SU-DHL-6 (cell line): ENCODE data around the gene TBCCD1.

Experiments
- H2AFZ ChIP-seq: fragments of 200-600 bp; sonication (generic); 2 replicates; pipeline ENCODE4 v1.6.1; 2014; ENCODE audit warnings: low read depth, mild to moderate bottlenecking, moderate library complexity, mixed read lengths, antibody characterized with exemption, low read length; ENCODE audit not compliant: severe bottlenecking
- H3F3A ChIP-seq: fragments of 200-600 bp; shearing (Covaris generic); 2 replicates; pipeline ENCODE4 v1.6.0; 2016; ENCODE audit warnings: antibody characterized with exemption, mild to moderate bottlenecking; ENCODE audit not compliant: insufficient read depth
- H3K27ac ChIP-seq: fragments of 200-600 bp; sonication (generic); 2 replicates; pipeline ENCODE4 v1.5.1; 2016; ENCODE audit warnings: low read depth, mild to moderate bottlenecking, low read length, moderate library complexity, mixed read lengths
- H3K27me3 ChIP-seq: fragments of 200-600 bp; sonication (generic), shearing (Covaris generic); 2 replicates; pipeline ENCODE4 v1.6.0; 2014; ENCODE audit warnings: mild to moderate bottlenecking, low read length
- H3K36me3 ChIP-seq: fragments of 200-600 bp; sonication (generic); 2 replicates; pipeline ENCODE4 v1.6.1; 2014; ENCODE audit warnings: mild to moderate bottlenecking, low read length, mixed read lengths
- H3K4me2 ChIP-seq: fragments of 300-600, 200-600 bp; shearing (Covaris generic), sonication (generic); 2 replicates; pipeline ENCODE4 v1.6.0; 2014; ENCODE audit warnings: low read length, low read depth, mild to moderate bottlenecking; ENCODE audit not compliant: poor library complexity, severe bottlenecking
- H3K4me3 ChIP-seq: fragments of 200-600 bp; sonication (generic); 2 replicates; pipeline ENCODE4 v1.5.1; 2014; ENCODE audit warnings: antibody characterized with exemption, low read length, mild to moderate bottlenecking, mixed read lengths; ENCODE audit not compliant: insufficient read depth, poor library complexity, severe bottlenecking
- H3K79me2 ChIP-seq: fragments of 200-600 bp; sonication (generic); 2 replicates; pipeline ENCODE4 v1.6.1; 2014; ENCODE audit warnings: mild to moderate bottlenecking, low read length, moderate library complexity; ENCODE audit not compliant: insufficient read depth
- H3K9ac ChIP-seq: fragments of 200-600 bp; sonication (generic); 2 replicates; pipeline ENCODE4 v1.7.0; 2014; ENCODE audit warnings: mild to moderate bottlenecking, low read length
- H3K9me2 ChIP-seq: fragments of 200-600 bp; sonication (generic); replicated peaks from 2 replicates; pipeline ENCODE4 v1.6.1; 2014; ENCODE audit warnings: low read length; ENCODE audit not compliant: insufficient read depth
- H3K9me3 ChIP-seq: fragments of 200-600 bp; sonication (generic); 2 replicates; pipeline ENCODE4 v1.6.1; 2014; ENCODE audit warnings: low read length, mixed read lengths; ENCODE audit not compliant: insufficient read depth
- H4K20me1 ChIP-seq: fragments of 200-600 bp; sonication (generic); 2 replicates; pipeline ENCODE4 v1.6.1; 2014; ENCODE audit warnings: low read depth, mild to moderate bottlenecking, antibody characterized with exemption, low read length, moderate library complexity, mixed read lengths
- EZH2phosphoT487 ChIP-seq: fragments of 200-600 bp; sonication (generic), shearing (Covaris generic); conservative IDR thresholded peaks from 2 replicates; pipeline ENCODE4 v1.6.1; 2018; ENCODE audit warnings: mild to moderate bottlenecking, antibody characterized with exemption, low read length, moderate library complexity, mixed read lengths
- TF ChIP-seq, protein P1 (sequence below): fragments of 200-600 bp; sonication (generic); IDR thresholded peaks from one replicate; pipeline ENCODE4 v1.5.1; 2017; ENCODE audit warnings: antibody characterized with exemption, mild to moderate bottlenecking, low read length, moderate library complexity; ENCODE audit not compliant: insufficient read depth, poor library complexity, severe bottlenecking

Gene TBCCD1

DNA sequence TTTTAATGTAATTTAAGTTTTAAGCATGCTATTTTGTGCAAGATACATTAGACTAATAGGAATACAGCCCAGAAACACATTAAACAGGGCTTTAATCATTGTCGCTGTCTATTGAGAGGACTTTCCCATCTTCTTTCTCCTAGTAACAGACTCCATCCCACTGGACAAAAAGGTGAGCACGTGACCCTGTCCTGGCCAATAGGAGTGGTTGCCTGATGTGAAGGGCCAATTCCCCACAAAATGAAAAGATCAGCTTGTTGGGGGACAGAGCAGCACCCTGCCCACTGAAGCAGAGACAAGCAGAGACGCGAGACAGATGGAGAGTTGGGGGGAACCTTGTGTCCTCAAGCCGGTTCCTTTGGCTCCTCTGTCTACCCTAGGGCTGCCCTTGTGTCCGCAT, 44.1 kb downstream of the TBCCD1 start:
- no peak for TF ChIP-seq EZH2phosphoT487
- TF ChIP-seq, protein P1, sequence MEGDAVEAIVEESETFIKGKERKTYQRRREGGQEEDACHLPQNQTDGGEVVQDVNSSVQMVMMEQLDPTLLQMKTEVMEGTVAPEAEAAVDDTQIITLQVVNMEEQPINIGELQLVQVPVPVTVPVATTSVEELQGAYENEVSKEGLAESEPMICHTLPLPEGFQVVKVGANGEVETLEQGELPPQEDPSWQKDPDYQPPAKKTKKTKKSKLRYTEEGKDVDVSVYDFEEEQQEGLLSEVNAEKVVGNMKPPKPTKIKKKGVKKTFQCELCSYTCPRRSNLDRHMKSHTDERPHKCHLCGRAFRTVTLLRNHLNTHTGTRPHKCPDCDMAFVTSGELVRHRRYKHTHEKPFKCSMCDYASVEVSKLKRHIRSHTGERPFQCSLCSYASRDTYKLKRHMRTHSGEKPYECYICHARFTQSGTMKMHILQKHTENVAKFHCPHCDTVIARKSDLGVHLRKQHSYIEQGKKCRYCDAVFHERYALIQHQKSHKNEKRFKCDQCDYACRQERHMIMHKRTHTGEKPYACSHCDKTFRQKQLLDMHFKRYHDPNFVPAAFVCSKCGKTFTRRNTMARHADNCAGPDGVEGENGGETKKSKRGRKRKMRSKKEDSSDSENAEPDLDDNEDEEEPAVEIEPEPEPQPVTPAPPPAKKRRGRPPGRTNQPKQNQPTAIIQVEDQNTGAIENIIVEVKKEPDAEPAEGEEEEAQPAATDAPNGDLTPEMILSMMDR: no peak
- Histone ChIP-seq H2AFZ (no peak overlapping the region), H3K27me3 (no peaks in the 10 kb centered on the region)

GRCh38 chr3:186520957-186521842, 45.9 kb downstream of the TBCCD1 start:
- Histone ChIP-seq H3K4me3 (no peak overlapping the region), H2AFZ (no peak overlapping the region), H3K4me2 (peak overlapping the region; percentile 21), H4K20me1 (no peaks in the 10 kb centered on the region), H3K9me3 (no peaks in the 10 kb centered on the region), H3K9me2 (no peaks in the 10 kb centered on the region), H3K27me3 (no peaks in the 10 kb centered on the region), H3K9ac (no peak overlapping the region), H3K36me3 (no peaks in the 10 kb centered on the region), H3K79me2 (no peaks in the 10 kb centered on the region), H3K27ac (no peak overlapping the region), H3F3A (no peaks in the 10 kb centered on the region)
- TF ChIP-seq, protein P1: no peak
- no peak for TF ChIP-seq EZH2phosphoT487

More for the DNA sequence above, 44.1 kb downstream of the TBCCD1 start:
- Histone ChIP-seq H3F3A (no peaks in the 10 kb centered on the region), H3K9me2 (no peaks in the 10 kb centered on the region), H3K27ac (no peak overlapping the region), H3K4me2 (no peak overlapping the region), H3K36me3 (no peaks in the 10 kb centered on the region), H3K9ac (no peak overlapping the region), H3K9me3 (no peaks in the 10 kb centered on the region), H4K20me1 (no peaks in the 10 kb centered on the region), H3K79me2 (no peaks in the 10 kb centered on the region), H3K4me3 (no peak overlapping the region)

DNA sequence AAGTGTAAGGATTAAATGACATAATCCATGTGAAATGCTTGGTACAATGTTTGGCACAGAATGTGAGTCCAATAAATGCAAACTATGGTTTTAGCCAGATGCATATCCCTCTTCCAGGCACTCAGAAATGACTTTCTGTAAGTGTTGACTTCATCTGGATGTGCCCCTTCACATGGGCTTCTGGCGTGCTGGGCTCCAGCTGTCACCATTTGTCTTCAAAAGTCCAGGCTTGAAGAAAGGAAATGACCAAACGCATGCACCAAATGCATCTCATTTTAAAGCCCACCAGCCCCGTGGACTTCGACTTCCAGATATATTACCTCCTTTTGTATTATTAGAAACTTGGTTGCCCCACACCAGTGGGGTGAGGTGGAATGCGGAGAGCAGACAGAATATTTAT, 46.7 kb downstream of the TBCCD1 start:
- Histone ChIP-seq H4K20me1 (no peaks in the 10 kb centered on the region), H3K27me3 (no peaks in the 10 kb centered on the region), H3F3A (no peaks in the 10 kb centered on the region), H3K4me3 (no peak overlapping the region), H3K36me3 (no peaks in the 10 kb centered on the region), H3K27ac (no peak overlapping the region), H3K9me2 (no peaks in the 10 kb centered on the region), H3K9ac (no peak overlapping the region), H3K79me2 (no peaks in the 10 kb centered on the region), H3K9me3 (no peaks in the 10 kb centered on the region), H2AFZ (no peak overlapping the region), H3K4me2 (no peak overlapping the region)
- TF ChIP-seq, protein P1: no peak
